Panc1 (cell line): ENCODE data around the gene ZNF324. TPM values are rescaled to one million over a fixed set of nuclear protein-coding genes. Genes with fewer than 3 reads are reported as not detected.

ENCODE experiments used
- ATAC-seq: fragments of 200-7000 bp; cut with Tn5 transposase; 2 replicates; pipeline ENCODE4 v1.9.1; 2020; ENCODE audit warnings: mild to moderate bottlenecking, moderate library complexity
- BruUV-seq: library from RNA; stranded (reverse); fragments of 400-500 nt; replicated peaks from 2 replicates; lab custom pipeline; 2021; lab: Mats Ljungman, UMichigan
- CTCF ChIA-PET: fragments of 300-600 bp; sonication (Branson Sonifier 250); formaldehyde crosslinking; loops from one replicate; lab custom pipeline; 2022; ENCODE audit warnings: antibody characterized with exemption; lab: Charles Lee
- POLR2A ChIA-PET: fragments of 300-600 bp; sonication (Branson Sonifier 250); formaldehyde crosslinking; loops from one replicate; lab custom pipeline; 2022; ENCODE audit warnings: antibody characterized with exemption; lab: Charles Lee
- DNase-seq: peaks from one replicate; pipeline ENCODE4 v3.0.0-alpha.2; 2010; ENCODE audit warnings: low read depth, low spot score
- H3K27ac ChIP-seq: 2 replicates; pipeline ENCODE4 v1.5.1; 2011; ENCODE audit warnings: mild to moderate bottlenecking, low read length, inconsistent platforms
- H3K27me3 ChIP-seq: fragments of 200-500 bp; sonication (Bioruptor generic); 2 replicates; pipeline ENCODE4 v1.6.0; 2014; ENCODE audit warnings: low read length, inconsistent platforms; ENCODE audit not compliant: control insufficient read depth, insufficient read depth
- H3K36me3 ChIP-seq: fragments of 200-500 bp; sonication (Bioruptor generic); 2 replicates; pipeline ENCODE4 v1.5.1; 2014; ENCODE audit warnings: inconsistent platforms, mild to moderate bottlenecking, low read length, moderate library complexity; ENCODE audit not compliant: control insufficient read depth, insufficient read depth
- H3K4me1 ChIP-seq: 2 replicates; pipeline ENCODE4 v1.5.1; 2011; ENCODE audit warnings: inconsistent platforms, mild to moderate bottlenecking, low read length, moderate library complexity; ENCODE audit not compliant: control insufficient read depth, insufficient read depth
- H3K4me3 ChIP-seq, 2 experiments: 2 replicates each; pipeline ENCODE4 v1.5.1; 2011 to 2012; ENCODE audit warnings: low read depth in 2 of 2, low read length in 2 of 2, mild to moderate bottlenecking in 2 of 2, inconsistent platforms in 1 of 2, moderate library complexity in 1 of 2
- H3K9me3 ChIP-seq: fragments of 200-500 bp; sonication (Bioruptor generic); 2 replicates; pipeline ENCODE4 v1.5.1; 2014; ENCODE audit warnings: low read depth, mild to moderate bottlenecking, inconsistent platforms, low read length, moderate library complexity; ENCODE audit not compliant: control insufficient read depth, insufficient read depth
- POLR2AphosphoS5 ChIP-seq: IDR thresholded peaks from 2 replicates; pipeline ENCODE4 v1.6.1; 2012; ENCODE audit warnings: mild to moderate bottlenecking, low read depth, low read length, moderate library complexity
- SIN3A ChIP-seq: IDR thresholded peaks from 2 replicates; pipeline ENCODE4 v1.6.1; 2012; ENCODE audit warnings: low read depth, mild to moderate bottlenecking, low read length, moderate library complexity, borderline replicate concordance; ENCODE audit not compliant: insufficient read depth
- TCF7L2 ChIP-seq: IDR thresholded peaks from 2 replicates; pipeline ENCODE4 v1.6.1; 2011; ENCODE audit warnings: mild to moderate bottlenecking, low read depth, low read length, inconsistent platforms
- in situ Hi-C: cut with HindIII; loops from 2 replicates; pipeline ENCODE4 v1.10.0; 2016; ENCODE audit warnings: low sequenced_read_pairs, low pct_unique_long_range_greater_than_20kb
- intact Hi-C: fragments of 100-400 bp; cut with micrococcal nuclease; formaldehyde crosslinking; loops from one replicate; pipeline ENCODE4 v1.10.0; 2022; ENCODE audit not compliant: unreplicated experiment
- total RNA-seq: library from RNA; stranded (reverse); gene quantifications from one replicate; pipeline ENCODE4 v1.2.1, GENCODE V29; 2021; ENCODE audit not compliant: unreplicated experiment
- TF ChIP-seq, protein P1 (sequence below): fragments of 450-650 bp; IDR thresholded peaks from 2 replicates; pipeline ENCODE4 v1.5.1; 2017; ENCODE audit warnings: mild to moderate bottlenecking
- TF ChIP-seq, protein P2 (sequence below), 2 experiments: IDR thresholded peaks; 2 replicates each; pipeline ENCODE4 v1.6.1; 2011 to 2012; ENCODE audit warnings: low read depth in 2 of 2, control low read depth in 1 of 2, low read length in 1 of 2, mild to moderate bottlenecking in 1 of 2, moderate library complexity in 1 of 2; ENCODE audit not compliant: insufficient read depth in 1 of 2

The ZNF324 gene
- total RNA-seq, 1 experiment from 2014 or later, result 12.8 TPM

DNA sequence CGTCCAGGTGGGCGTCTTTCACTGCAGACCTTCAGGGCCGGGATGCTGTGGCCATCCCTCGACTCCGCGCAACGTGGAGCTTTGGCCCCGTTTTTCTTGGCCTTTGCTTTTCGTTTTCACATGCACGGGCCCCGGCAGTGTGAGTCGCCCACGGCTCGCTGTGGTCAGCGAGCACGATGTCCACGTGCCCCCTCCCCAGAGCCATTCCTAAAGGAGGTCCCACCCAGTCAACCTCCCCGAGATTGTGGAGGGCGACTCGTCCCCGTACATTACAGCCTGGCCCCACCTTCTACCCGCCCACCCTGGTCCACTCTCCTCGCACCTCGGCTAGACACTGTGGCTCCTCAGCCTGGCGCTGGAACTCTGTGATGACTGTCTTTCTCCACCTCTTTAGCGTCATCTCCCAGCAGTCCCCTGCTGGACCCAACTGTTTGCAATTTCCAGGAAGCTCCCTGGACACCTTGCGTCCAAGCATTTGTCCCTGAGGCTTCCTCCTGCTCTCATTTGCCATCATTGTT lies 9.7 kb downstream of the ZNF324 start:
- BruUV-seq, result no TSS peak
- ATAC-seq, result no peak

DNA sequence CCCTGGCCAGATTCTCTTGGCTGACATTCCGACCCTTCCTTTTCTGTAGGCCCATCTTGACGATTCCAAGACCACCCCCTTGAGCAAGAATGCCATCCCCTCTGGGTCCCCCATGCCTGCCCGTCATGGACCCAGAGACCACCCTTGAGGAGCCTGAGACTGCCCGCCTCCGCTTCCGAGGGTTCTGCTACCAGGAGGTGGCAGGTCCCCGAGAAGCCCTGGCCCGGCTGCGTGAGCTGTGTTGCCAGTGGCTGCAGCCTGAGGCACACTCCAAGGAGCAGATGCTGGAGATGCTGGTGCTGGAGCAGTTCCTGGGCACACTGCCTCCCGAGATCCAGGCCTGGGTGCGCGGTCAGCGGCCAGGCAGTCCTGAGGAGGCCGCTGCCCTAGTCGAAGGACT lies 10.2 kb downstream of the ZNF324 start:
- BruUV-seq, result no TSS peak
- H3K27ac ChIP-seq, result peak overlapping the region; percentile 92
- peak overlapping the region in 1 of 2 experiments; percentile 78; a peak in 2 of 4 replicates for H3K4me3 ChIP-seq

More for the DNA sequence above, 9.7 kb downstream of the ZNF324 start:
- TF ChIP-seq POLR2AphosphoS5 (peak; percentile 4; the same call in 1 of the 2 replicates), SIN3A (no peak), TCF7L2 (no peak)
- TF ChIP-seq, protein P1, sequence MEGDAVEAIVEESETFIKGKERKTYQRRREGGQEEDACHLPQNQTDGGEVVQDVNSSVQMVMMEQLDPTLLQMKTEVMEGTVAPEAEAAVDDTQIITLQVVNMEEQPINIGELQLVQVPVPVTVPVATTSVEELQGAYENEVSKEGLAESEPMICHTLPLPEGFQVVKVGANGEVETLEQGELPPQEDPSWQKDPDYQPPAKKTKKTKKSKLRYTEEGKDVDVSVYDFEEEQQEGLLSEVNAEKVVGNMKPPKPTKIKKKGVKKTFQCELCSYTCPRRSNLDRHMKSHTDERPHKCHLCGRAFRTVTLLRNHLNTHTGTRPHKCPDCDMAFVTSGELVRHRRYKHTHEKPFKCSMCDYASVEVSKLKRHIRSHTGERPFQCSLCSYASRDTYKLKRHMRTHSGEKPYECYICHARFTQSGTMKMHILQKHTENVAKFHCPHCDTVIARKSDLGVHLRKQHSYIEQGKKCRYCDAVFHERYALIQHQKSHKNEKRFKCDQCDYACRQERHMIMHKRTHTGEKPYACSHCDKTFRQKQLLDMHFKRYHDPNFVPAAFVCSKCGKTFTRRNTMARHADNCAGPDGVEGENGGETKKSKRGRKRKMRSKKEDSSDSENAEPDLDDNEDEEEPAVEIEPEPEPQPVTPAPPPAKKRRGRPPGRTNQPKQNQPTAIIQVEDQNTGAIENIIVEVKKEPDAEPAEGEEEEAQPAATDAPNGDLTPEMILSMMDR, result no peak
- TF ChIP-seq, protein P2, sequence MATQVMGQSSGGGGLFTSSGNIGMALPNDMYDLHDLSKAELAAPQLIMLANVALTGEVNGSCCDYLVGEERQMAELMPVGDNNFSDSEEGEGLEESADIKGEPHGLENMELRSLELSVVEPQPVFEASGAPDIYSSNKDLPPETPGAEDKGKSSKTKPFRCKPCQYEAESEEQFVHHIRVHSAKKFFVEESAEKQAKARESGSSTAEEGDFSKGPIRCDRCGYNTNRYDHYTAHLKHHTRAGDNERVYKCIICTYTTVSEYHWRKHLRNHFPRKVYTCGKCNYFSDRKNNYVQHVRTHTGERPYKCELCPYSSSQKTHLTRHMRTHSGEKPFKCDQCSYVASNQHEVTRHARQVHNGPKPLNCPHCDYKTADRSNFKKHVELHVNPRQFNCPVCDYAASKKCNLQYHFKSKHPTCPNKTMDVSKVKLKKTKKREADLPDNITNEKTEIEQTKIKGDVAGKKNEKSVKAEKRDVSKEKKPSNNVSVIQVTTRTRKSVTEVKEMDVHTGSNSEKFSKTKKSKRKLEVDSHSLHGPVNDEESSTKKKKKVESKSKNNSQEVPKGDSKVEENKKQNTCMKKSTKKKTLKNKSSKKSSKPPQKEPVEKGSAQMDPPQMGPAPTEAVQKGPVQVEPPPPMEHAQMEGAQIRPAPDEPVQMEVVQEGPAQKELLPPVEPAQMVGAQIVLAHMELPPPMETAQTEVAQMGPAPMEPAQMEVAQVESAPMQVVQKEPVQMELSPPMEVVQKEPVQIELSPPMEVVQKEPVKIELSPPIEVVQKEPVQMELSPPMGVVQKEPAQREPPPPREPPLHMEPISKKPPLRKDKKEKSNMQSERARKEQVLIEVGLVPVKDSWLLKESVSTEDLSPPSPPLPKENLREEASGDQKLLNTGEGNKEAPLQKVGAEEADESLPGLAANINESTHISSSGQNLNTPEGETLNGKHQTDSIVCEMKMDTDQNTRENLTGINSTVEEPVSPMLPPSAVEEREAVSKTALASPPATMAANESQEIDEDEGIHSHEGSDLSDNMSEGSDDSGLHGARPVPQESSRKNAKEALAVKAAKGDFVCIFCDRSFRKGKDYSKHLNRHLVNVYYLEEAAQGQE (IDR thresholded peaks at IDR 0.05; ENCODE audit: insufficient read depth in 1 of 2, low read depth in 2 of 2, low read length in 1 of 2), result no peak
- Histone ChIP-seq H3K36me3 (no peaks in the 10 kb centered on the region), H3K27me3 (no peaks in the 10 kb centered on the region), H3K4me3 (peak overlapping the region; percentile 76 to 78), H3K4me1 (peaks cover 14% of the 10 kb centered on the region), H3K27ac (peak overlapping the region; percentile 92), H3K9me3 (no peaks in the 10 kb centered on the region)
- intact Hi-C loops, result no loop called here
- CTCF ChIA-PET, result interaction anchor here (0.7 kb wide), 1 partner anchor 267 kb away, joined by 3 read pairs; no protein-coding TSS in a partner anchor
- in situ Hi-C loops, result no loop called here
- DNase-seq, result no peak
- POLR2A ChIA-PET, result interaction anchor here (0.6 kb wide), 1 partner anchor 44 kb away, joined by 10 read pairs; no protein-coding TSS in a partner anchor

More for the DNA sequence above, 10.2 kb downstream of the ZNF324 start:
- no peak for DNase-seq
- POLR2A ChIA-PET, result interaction anchor here (0.6 kb wide), 1 partner anchor 44 kb away, joined by 10 read pairs; no protein-coding TSS in a partner anchor
- H3K4me1 ChIP-seq, result peaks cover 14% of the 10 kb centered on the region
- H3K9me3 ChIP-seq, result no peaks in the 10 kb centered on the region
- intact Hi-C loops (no loop called here), in situ Hi-C loops (no loop called here)
- TF ChIP-seq, protein P1, result no peak
- TF ChIP-seq POLR2AphosphoS5, result no peak
- no peak for TF ChIP-seq SIN3A
- TF ChIP-seq TCF7L2, result no peak
- TF ChIP-seq, protein P2 (IDR thresholded peaks at IDR 0.05; ENCODE audit: insufficient read depth in 1 of 2, low read depth in 2 of 2, low read length in 1 of 2), result no peak
- ATAC-seq, result no peak
- H3K36me3 ChIP-seq, result no peaks in the 10 kb centered on the region
- H3K27me3 ChIP-seq, result no peaks in the 10 kb centered on the region
- CTCF ChIA-PET, result interaction anchor here (0.7 kb wide), 1 partner anchor 268 kb away, joined by 3 read pairs; no protein-coding TSS in a partner anchor
